Stimulated activated CD4-positive, alpha-beta T cell treated with anti-CD3 and anti-CD28 coated beads, Interleukin-1b, Interleukin-23, amount 100 ng/mL, for 1 hour (primary cell): Measurements from ENCODE around the gene CD48.
"Not testable (repeated sequence)": the region's sequence is repeated elsewhere in the genome, so short reads cannot be mapped to it uniquely, and the experiment has no call there.

Experiments
- DNase-seq, 2 donors: peaks; one replicate each; pipeline ENCODE4 v3.0.0-alpha.2; 2020; ENCODE audit warnings: low read depth in 2 of 2

CD48 gene

DNA sequence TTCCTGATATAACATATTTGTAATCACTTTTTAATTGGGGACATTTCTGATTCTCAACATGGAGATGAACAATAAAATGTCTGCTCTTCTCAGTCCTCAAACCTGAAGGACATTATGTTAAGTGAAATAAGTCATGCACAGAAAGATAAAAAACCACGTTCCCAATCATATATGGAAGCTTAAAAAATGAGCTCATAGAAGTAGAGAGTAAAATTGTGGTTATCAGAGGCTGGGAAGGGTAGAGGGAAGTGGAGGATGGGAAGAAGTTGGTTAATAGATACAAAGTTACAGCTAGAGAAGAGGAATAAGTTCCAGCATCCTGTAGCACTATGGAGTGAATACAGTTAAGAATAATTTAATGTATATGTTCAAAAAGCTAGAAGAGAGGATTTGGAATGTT is 1.5 kb upstream of the CD48 start:
- no peak for DNase-seq

DNA sequence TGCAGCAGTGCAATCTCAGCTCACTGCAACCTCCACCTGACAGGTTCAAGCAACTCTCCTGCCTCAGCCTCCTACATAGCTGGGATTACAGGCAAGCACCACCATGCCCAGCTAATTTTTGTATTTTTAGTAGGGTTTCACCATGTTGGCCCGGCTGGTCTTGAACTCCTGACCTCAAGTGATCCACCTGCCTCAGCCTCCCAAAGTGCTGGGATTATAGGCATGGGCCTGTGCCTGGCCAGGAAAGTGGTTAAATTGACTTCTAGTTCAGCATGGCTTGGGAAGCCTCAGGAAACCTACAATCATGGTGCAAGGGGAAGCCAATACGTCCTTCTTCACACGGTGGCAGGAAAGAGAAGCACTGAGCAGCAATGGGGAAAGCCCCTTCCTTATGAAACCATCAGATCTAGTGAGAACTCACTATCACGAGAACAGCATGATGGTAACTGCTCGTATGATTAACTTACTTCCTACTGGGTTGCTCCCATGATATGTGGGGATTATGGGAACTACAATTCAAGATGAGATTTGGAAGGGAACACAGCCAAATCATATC is 981 bp upstream of the CD48 start:
- not testable (repeated sequence) for DNase-seq

DNA sequence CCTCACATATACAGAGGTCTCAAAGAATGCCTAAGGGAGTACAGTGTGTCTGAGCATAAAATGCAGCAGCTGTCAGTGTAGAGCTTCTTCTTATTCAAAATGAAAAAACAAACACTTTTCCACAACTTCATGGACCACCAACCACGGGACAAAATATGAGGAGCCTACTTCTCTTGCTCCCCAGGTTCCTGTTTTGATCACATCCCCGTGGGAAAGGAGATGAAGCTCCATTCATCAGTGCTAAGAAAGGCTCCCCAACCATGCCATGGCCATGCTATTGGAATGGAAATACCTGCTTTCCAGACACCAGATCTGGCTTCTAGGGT is 383 bp downstream of the CD48 start:
- no peak for DNase-seq

DNA sequence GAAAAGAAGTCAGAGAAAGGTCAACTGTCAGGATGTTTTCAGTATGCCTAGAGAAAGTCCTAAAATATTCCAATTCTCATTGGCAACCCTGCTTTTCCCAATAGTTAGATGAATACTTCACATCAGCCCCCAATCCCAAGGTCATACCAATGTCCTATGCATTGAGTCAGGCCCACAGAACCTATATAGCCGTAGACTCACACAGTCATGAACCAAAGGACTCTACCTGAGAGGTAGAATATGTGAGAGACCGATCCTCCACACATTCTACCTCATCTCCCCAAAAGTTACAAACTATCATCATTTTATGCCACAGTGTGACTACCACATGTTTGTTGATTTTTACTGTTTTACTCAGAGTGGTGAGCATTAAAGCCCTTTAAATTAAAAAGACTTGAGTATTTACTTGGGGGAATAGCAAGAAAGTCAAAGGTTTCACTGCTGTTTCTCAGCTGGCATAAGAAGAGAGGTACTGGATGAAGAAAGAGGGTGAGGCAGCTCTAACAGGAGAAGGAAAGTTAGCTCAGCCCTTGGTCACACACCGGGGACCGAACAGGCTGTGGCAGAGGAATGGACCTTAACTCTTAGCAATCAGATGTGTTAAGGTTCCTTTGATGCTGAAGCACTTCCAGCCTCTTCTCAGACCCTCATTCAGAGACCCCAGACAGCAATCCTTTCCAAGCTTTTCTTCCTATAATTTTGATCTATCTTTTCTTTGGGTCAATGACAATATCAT is 937 bp downstream of the CD48 start:
- DNase-seq, result no peak

DNA sequence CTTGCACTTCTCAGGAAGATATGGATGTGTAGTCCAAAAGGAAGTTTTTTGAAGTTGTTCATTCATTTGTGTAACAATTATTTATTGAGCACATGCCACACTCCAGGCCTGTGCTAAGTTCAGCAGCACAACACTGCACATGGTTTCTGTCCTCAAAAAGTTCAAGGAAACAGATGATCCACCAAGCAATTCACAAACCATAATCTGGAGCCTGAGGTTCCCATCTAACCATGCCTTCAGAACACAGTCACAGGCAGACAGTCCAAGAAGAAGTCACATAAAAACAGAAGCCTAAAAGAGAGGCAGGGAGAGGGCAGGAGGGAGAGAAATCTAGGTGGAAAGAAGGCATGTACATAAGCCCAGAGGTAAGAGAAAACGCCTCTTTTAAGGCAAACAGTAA is 1.9 kb downstream of the CD48 start:
- DNase-seq, result no peak

DNA sequence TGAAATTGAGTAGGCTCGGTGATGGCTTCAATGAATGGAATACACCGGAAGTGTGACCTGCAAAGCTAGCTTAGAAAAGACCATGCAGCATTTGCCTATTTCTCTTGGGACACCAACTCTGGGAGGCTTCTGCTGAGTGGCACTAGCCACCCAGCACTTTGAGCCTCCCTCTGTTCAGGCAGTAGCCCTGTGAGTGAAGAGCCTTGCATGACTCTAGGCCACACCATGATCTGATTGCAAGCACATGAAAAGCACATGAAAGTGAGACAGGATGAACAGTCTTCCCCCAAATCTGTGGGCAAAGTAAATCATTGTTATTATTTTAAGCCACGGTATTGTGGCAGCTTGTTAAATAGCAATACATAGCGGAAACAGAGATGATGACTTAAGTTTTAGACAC is 2.8 kb downstream of the CD48 start:
- no peak for DNase-seq

DNA sequence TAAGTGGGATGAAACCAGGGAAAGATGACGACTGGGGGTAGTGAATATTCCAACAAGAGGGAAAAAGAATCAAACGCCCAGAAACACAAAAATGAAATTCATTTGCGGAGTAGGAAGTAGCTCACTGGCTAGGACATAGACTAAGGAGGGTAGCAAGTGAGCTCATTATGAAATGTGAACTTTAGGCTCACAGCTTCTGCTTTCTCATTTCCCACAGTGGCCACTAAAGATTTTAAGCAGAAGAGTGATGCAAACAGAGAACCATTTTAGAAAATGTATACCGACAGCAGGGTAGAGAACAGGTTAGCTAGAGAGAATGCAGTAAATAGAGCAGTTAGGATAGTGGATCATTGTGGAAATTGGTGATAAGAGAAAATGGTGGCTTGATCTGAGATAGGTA is 3.5 kb downstream of the CD48 start:
- no peak for DNase-seq

DNA sequence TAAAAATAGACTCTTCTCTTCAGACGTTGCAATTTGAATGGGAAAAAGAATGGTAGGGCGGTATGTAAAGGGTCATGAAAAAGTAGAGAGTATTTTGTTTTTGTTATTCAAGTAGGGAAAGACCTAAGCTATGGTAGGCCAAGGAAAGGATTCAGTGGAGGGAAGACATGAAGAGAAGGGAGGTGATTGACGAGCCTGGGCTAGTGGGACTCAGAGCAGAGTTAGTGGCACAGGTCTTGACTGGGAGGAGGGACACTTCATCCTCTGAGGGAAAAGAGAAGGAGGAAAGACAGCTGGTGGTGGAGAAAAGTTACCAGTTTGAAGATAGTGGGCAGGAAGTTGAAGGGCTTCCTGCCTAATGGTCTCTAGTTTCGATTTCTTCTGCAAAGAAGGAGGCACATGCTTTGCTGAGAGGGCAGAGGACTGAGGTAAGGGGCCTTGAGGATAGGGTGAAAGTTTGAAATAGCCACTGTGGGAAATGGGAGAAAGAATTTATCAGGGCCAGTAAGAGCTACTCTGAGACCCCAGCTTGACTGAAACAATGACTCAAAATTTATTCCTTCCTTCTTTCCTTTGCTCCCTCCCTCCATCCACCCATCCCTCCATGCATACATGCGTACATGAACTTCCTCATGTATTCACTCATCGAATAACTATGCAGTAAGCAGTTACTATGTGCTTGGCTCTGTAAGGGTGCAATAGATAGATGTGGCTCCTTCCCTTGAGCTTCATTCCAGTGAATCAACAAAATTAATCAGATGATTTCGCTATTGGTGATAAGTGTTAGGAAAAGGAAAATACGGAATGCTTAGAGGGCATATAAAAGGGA is 4.2 kb downstream of the CD48 start:
- DNase-seq, result no peak

DNA sequence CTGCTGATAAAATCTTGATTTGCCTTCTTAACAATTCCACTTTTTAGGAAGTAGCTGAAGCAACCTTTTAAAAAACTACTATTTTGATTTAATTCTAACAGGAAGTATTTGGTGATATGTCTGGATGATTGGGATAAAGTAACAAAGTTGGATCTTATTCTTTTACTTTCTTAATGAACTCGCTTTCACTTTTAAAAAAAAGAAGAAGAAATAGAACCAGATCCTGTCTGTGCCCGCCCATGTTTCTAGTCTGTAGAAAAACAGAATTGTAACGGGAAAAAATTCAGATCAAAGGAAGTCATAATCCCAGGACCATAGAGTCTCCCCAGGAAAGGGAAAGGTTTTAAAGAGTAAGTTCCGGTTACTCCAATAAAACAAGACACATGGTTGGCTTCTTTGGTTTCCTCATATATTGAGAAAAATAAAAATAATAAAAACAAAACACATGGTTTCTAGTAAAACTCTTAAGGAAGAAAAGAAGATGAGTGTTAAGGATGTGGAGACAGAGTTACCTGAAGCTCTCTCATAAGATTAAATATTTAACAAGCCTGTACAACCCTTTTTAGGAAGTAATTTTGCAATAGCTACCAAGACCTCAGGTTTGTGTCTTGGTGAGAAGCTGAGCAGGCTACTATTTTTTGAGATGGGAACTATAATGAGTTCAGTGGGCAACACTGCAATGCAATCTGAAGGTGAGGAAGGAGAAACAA is 4.9 kb downstream of the CD48 start:
- DNase-seq, result no peak

DNA sequence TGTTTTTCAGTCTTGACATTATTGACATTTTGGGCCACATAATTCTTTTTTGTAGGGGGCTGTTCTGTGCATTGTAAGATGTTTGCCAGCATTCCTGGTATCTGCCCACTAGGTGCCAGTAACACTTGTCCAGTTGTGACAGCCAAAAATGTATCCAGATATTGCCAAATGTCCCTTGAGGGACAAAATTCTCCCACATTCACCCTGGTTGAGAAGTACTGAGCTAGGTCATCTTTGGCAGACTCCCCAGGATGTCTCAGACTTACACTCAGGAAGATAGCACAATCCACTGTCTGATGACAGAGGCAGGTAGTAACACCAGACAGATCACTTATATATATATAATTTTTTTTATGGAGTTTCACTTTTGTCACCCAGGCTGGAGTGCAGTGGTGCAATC is 5.9 kb downstream of the CD48 start:
- no peak for DNase-seq

DNA sequence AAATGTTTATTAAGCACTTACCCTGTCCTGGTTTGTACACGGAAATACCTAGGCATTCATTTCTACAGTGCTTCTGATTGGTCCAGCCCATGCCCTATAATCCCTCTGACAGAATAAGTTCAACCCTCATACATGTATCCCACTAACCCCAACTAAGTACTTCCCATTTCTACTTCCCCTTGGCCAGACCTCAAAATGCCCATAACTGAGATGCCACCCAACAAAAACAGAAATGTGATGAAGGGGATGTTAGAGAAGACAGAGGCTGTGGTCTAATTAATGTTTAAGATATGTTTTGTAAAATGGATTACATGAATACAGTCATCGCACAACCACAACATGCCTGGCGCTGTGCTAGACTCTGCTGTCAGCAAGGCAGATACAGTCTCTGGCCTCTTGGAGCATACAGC is 6.4 kb downstream of the CD48 start:
- not testable (repeated sequence) for DNase-seq

DNA sequence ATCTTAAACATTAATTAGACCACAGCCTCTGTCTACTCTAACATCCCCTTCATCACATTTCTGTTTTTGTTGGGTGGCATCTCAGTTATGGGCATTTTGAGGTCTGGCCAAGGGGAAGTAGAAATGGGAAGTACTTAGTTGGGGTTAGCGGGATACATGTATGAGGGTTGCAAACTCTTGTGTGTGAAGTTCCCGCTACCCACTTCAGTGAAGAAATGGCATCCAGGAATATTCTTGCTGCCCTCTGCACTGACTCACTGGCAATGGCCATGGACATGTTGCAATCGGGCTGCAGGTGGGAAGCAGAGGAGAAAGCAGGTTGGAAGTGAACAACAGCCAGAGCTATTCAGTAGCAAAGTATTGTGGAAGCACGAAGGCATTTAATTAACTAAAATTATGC is 7.4 kb downstream of the CD48 start:
- no peak for DNase-seq

DNA sequence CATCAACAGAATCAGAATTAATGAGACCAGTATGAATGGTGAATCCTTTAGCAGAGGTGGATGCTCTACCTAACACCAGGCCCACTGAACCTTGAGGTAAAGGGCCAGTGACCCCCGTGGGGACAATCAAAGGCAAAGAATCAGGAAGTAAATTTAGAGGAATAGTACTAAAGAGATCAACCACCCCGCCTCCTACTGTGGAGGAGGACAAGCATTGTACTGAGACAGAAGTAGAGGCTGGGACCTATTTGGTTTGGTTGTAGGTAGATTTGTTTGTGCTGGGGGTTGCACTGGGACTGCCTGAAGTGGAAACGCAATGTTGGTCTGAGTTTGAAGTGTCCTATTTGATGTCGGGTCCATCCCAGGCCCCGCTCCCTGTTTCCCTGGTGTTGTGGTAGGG is 9.5 kb downstream of the CD48 start:
- DNase-seq, result no peak

DNA sequence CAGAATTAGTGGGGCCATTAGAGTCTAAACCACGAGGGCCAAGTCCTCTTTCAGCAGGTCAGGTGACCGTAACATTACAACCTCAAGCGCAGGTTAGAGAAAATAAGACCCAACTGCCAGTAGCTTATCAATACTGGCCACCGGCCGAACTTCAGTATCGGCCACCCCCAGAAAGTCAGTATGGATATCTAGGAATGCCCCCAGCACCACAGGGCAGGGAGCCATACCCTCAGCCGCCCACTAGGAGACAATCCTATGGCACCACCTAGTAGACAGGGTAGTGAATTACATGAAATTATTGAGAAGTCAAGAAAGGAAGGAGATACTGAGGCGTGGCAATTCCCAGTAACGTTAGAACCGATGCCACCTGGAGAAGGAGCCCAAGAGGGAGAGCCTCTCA is 19.2 kb downstream of the CD48 start:
- not testable (repeated sequence) for DNase-seq

DNA sequence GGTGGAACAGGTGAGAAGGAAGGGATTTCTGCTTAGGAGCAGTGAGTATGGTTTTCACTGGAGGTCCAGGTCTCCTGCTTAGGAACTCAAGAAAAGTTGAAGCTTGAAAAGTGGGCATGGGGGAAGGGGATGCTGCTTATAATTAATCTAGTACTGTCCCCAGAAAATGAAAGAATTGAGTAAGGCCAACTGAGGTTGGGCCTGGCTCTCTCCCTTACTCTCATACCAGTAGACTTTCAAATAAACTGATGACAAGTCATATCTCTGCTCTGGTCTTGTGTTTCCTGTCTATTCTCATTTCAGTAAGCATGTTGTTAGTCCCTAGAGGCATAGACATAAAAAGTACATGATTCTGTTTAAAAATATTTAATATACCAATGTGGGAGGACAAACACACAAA is 26.4 kb downstream of the CD48 start:
- DNase-seq, result no peak

DNA sequence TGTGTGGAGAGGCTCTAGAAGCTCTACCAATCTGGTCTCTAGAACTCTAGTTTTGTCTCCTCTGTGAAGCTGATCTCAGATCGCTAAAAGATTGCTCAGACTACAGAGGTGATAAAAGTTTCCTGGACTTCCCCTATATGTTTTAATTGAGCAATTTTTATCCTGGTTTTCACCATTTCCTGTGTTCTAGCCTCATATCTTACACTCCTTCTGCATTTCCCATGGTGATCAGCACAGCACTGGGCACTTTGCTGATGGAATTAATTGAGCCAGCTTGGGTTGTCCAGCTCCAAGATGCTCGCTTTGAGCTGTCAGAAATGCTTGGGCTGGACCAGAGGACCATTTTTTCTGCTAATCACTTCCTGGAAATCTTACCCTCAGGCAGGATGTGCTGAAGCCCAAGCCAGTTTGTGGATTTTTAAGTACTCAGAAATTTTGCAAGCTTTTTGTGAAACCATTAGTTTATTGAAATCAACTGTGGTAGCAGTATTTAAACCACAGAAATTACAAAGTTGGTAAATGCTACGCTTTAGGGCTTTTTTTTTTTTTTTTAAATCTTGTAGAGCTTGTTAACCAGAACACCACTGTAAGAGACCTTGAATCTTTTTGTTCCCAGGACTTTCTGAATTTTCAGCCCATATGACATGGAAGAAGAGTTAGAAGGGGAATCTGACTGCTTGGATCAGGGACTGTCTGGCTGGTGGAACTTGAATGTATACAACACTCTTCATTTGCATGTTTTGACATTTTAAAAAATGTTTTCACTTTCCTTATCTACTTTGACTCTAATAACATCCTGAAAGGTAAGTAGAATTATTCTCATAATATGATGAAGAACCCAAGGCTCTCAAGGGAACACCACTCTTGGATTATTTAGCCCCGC is 28.4 kb downstream of the CD48 start:
- no peak for DNase-seq

DNA sequence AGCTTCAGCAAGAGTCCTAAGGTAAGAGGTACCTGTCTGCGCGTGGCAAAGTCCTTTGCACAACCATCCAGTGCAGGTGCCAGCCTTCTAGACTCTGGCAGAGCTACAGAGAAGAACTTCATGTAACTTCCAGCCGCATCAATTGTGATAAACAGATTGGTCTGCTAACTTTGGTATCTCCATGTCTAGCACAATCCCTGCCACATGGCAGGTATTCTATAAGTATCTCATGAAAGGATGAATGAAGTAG is 29.8 kb downstream of the CD48 start:
- DNase-seq, result no peak

DNA sequence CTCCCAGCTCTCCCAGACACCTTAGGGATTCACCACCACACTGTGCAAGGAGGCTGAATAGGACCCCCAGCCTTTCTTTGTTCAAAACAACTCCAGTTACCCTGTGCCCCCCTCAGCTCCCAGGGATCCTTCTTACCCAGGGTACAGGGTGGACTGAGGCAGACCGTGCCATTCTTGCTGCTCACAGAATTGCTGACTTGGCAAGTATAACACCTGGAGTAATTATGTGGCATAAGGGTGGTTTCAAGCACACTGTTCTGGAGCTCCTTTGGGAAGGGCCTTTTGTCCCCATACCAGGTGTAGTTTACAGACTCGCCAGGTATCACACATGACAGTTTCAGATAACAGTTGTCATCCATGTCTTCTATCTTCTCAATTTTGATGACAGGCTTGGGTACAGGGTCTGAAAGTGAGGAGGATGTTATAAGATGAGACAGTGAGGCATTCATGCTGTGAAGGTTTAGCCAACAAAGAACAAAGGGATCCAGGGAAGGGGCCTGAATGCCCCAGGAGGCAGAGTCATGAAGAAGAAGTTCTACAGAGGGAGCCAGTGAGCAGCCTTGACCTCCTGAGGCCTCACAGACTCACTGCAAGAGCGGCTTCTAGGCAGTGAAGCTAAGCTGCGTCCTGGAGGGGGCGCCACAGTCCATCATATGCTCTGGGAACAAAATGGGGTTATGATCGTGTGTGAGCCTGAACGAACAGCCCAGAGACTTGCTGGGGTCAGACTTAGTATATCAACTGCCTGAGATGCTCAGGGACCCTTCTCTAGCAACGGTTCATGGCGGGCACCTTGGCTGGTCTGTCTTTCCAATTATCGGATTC is 30.3 kb downstream of the CD48 start:
- peak; percentile 72 to 85 for DNase-seq

DNA sequence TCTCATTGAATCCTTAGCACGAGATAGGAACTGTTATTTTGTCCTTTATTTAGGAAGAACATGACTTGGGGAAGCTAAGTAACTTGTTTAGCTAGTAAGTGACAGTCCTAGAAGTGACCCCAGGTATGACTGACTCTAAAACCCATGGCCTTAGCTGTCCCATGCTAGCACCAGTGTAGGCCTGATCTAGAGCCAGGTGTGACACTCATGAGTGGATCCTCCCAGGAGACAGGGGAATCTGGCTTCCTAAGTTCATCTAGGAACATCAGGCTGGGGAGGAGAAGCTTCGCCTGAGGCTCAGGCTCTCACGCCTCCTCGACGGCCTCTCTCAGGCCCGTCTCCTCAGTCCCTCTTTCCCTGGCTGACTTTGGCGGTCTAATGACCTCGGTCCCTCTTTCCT is 31.2 kb downstream of the CD48 start:
- DNase-seq, result no peak

DNA sequence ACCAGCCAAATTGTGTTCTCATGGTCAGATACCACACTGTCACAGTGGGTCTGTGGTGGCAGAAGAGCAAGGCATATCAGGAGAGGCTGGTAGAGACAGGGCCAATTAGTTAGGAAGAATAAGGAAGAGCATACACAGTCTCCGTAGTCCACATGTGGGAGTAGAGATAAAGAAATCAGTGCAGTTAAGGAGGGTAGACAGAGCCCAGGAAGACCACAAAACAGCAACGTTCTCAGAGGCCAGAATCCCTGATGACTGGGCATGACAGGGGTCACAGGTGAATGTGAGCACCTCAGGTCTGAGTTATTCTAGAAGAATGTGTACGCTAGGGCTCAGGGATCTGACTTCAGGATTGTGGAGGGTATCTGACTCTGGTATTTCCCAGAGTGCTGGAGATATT is 31.7 kb downstream of the CD48 start:
- DNase-seq, result no peak
